GM23338 (cell line): Measurements from ENCODE around the gene TARBP2. TPM values are rescaled to one million over a fixed set of nuclear protein-coding genes. Genes with fewer than 3 reads are reported as not detected.

ENCODE experiments used
- ATAC-seq: fragments of 200-7000 bp; cut with Tn5 transposase; 3 replicates; pipeline ENCODE4 v1.9.1; 2020
- DNase-seq: peaks from one replicate; pipeline ENCODE4 v3.0.0-alpha.2; 2015; ENCODE audit warnings: low spot score
- H2AFZ ChIP-seq: fragments of 200-600 bp; sonication (generic); 2 replicates; pipeline ENCODE4 v1.8.0; 2016; ENCODE audit warnings: antibody characterized with exemption, mild to moderate bottlenecking, moderate library complexity
- H3F3A ChIP-seq: fragments of 200-600 bp; sonication (generic); replicated peaks from 2 replicates; pipeline ENCODE4 v1.8.0; 2017; ENCODE audit warnings: antibody characterized with exemption, mixed run types, low read depth
- H3K27ac ChIP-seq: fragments of 200-600 bp; sonication (generic); 2 replicates; pipeline ENCODE4 v1.6.1; 2016; ENCODE audit warnings: low read depth
- H3K27me3 ChIP-seq: fragments of 200-600 bp; sonication (generic); 2 replicates; pipeline ENCODE4 v1.8.0; 2016; ENCODE audit warnings: mild to moderate bottlenecking, mixed run types, moderate library complexity; ENCODE audit not compliant: insufficient read depth
- H3K36me3 ChIP-seq: fragments of 200-600 bp; sonication (generic); 2 replicates; pipeline ENCODE4 v1.8.0; 2016; ENCODE audit warnings: mild to moderate bottlenecking; ENCODE audit not compliant: insufficient read depth
- H3K4me1 ChIP-seq: fragments of 200-600 bp; sonication (generic); 2 replicates; pipeline ENCODE4 v1.8.0; 2016; ENCODE audit warnings: mild to moderate bottlenecking, moderate library complexity; ENCODE audit not compliant: insufficient read depth
- H3K4me2 ChIP-seq: fragments of 200-600 bp; sonication (generic); 2 replicates; pipeline ENCODE4 v1.7.1; 2017; ENCODE audit warnings: mixed run types
- H3K4me3 ChIP-seq: fragments of 200-600 bp; sonication (generic); 2 replicates; pipeline ENCODE4 v1.6.1; 2016; ENCODE audit warnings: mixed run types
- H3K79me2 ChIP-seq: fragments of 200-600 bp; sonication (generic); replicated peaks from 2 replicates; pipeline ENCODE4 v1.8.0; 2017; ENCODE audit warnings: mild to moderate bottlenecking; ENCODE audit not compliant: insufficient read depth
- H3K9me2 ChIP-seq: fragments of 200-600 bp; sonication (generic); 2 replicates; pipeline ENCODE4 v1.8.0; 2017; ENCODE audit not compliant: insufficient read depth
- H4K20me1 ChIP-seq: fragments of 200-600 bp; sonication (generic); replicated peaks from 2 replicates; pipeline ENCODE4 v1.8.0; 2017; ENCODE audit warnings: mild to moderate bottlenecking; ENCODE audit not compliant: insufficient read depth
- H3K27ac Mint-ChIP-seq: 2 replicates; pipeline ENCODE4 v1.8.0; 2020; ENCODE audit warnings: inconsistent platforms, mild to moderate bottlenecking, moderate library complexity, mixed read lengths
- H3K27me3 Mint-ChIP-seq: 3 replicates; pipeline ENCODE4 v1.8.0; 2022; ENCODE audit warnings: low read depth, mild to moderate bottlenecking, moderate library complexity, mixed read lengths, inconsistent platforms; ENCODE audit not compliant: insufficient read depth, poor library complexity
- H3K36me3 Mint-ChIP-seq: 3 replicates; pipeline ENCODE4 v1.8.0; 2021; ENCODE audit warnings: low read depth, mild to moderate bottlenecking, inconsistent platforms, moderate library complexity, mixed read lengths
- H3K4me1 Mint-ChIP-seq: 3 replicates; pipeline ENCODE4 v1.8.0; 2020; ENCODE audit warnings: mild to moderate bottlenecking, inconsistent platforms, mixed read lengths
- H3K4me3 Mint-ChIP-seq: 3 replicates; pipeline ENCODE4 v1.8.0; 2021; ENCODE audit warnings: moderate library complexity, mild to moderate bottlenecking, inconsistent platforms, mixed read lengths
- H3K9me3 Mint-ChIP-seq: 3 replicates; pipeline ENCODE4 v1.8.0; 2020; ENCODE audit warnings: moderate library complexity, mild to moderate bottlenecking, inconsistent platforms, mixed read lengths
- CREB1 ChIP-seq: fragments of 250-450 bp; sonication (Bioruptor Pico); IDR thresholded peaks from 2 replicates; pipeline ENCODE4 v1.5.0; 2020; ENCODE audit warnings: low read depth, mild to moderate bottlenecking, moderate library complexity
- CTCF ChIP-seq, 2 experiments: fragments of 200-600 bp in 1 of 2; sonication (generic) in 1 of 2; conservative IDR thresholded peaks; 2 replicates each; pipeline versions ENCODE4 v1.5.1 to v1.6.1; 2016 to 2017; ENCODE audit warnings: antibody characterized with exemption in 2 of 2, low read depth in 2 of 2, mild to moderate bottlenecking in 2 of 2, moderate library complexity in 1 of 2
- ETS1 ChIP-seq: IDR thresholded peaks from 2 replicates; pipeline ENCODE4 v1.6.1; 2016; ENCODE audit warnings: antibody characterized with exemption
- EZH2 ChIP-seq: fragments of 200-600 bp; sonication (generic); IDR thresholded peaks from one replicate; pipeline ENCODE4 v1.8.0; 2017; ENCODE audit warnings: antibody characterized with exemption, mild to moderate bottlenecking, low read depth; ENCODE audit not compliant: unreplicated experiment
- EZH2phosphoT487 ChIP-seq: fragments of 200-600 bp; sonication (generic); IDR thresholded peaks from one replicate; pipeline ENCODE4 v1.8.1; 2018; ENCODE audit warnings: antibody characterized with exemption; ENCODE audit not compliant: unreplicated experiment
- JUNB ChIP-seq: IDR thresholded peaks from one replicate; pipeline ENCODE4 v1.6.1; 2016; ENCODE audit warnings: antibody characterized with exemption; ENCODE audit not compliant: unreplicated experiment
- NANOG ChIP-seq: IDR thresholded peaks from 2 replicates; pipeline ENCODE4 v1.6.1; 2016; ENCODE audit warnings: antibody characterized with exemption, borderline replicate concordance
- POLR2AphosphoS5 ChIP-seq: IDR thresholded peaks from 2 replicates; pipeline ENCODE4 v1.6.1; 2016; ENCODE audit warnings: antibody characterized with exemption, low read depth
- REST ChIP-seq: IDR thresholded peaks from one replicate; pipeline ENCODE4 v1.6.1; 2018; ENCODE audit warnings: antibody characterized with exemption; ENCODE audit not compliant: unreplicated experiment
- STAT1 ChIP-seq: IDR thresholded peaks from one replicate; pipeline ENCODE4 v1.6.1; 2016; ENCODE audit warnings: antibody characterized with exemption; ENCODE audit not compliant: unreplicated experiment
- ZNF114 ChIP-seq: fragments of 250-450 bp; sonication (Bioruptor Pico); IDR thresholded peaks from 2 replicates; pipeline ENCODE4 v1.5.0; 2020; ENCODE audit warnings: mild to moderate bottlenecking, moderate library complexity
- ZNF331 ChIP-seq: fragments of 250-450 bp; sonication (Bioruptor Pico); IDR thresholded peaks from 2 replicates; pipeline ENCODE4 v1.5.0; 2020; ENCODE audit warnings: low read depth, mild to moderate bottlenecking, moderate library complexity
- ZNF462 ChIP-seq: fragments of 250-450 bp; sonication (Bioruptor Pico); IDR thresholded peaks from 2 replicates; pipeline ENCODE4 v1.5.0; 2020; ENCODE audit warnings: mild to moderate bottlenecking, moderate library complexity
- polyA plus RNA-seq: library from polyadenylated mRNA; unstranded; fragments of >200 nt; fragmentation: Nextera tagmentation; extraction: Ambion mirVana; gene quantifications from 2 replicates; pipeline ENCODE4 v1.2.1, GENCODE V29; 2016
- total RNA-seq: library from RNA; depleted of rRNA; stranded (reverse); fragments of >200 nt; shearing (Covaris generic); gene quantifications from 2 replicates; pipeline ENCODE4 v1.2.3, GENCODE V29; 2014

TARBP2 gene
- total and polyA plus RNA-seq, 2 experiments from 2014 or later: 57.0 to 83.4 TPM

GRCh38 chr12:53504004-53504920, 3.2 kb downstream of the TARBP2 start:
- no peak for ATAC-seq
- Mint-ChIP-seq H3K9me3 (no peaks in the 10 kb centered on the region; the same call in 2 of the 3 replicates), H3K4me3 (no peak overlapping the region; the same call in 2 of the 3 replicates), H3K4me1 (peaks cover 20% of the 10 kb centered on the region), H3K27ac (0 out of 2 replicates have a peak overlapping the region, but pooled peaks have one; percentile 27), H3K36me3 (peaks cover 35% of the 10 kb centered on the region), H3K27me3 (peaks cover 17% of the 10 kb centered on the region)
- no peak overlapping the region for H2AFZ ChIP-seq
- H3K79me2 ChIP-seq: peaks cover 12% of the 10 kb centered on the region
- H3K9me2 ChIP-seq: no peaks in the 10 kb centered on the region
- H3K27me3 ChIP-seq: no peaks in the 10 kb centered on the region
- peaks cover 14% of the 10 kb centered on the region for H3K4me1 ChIP-seq
- no peak overlapping the region for H3K27ac ChIP-seq
- H3K4me3 ChIP-seq: no peak overlapping the region
- peaks cover 11% of the 10 kb centered on the region for H3F3A ChIP-seq
- no peak overlapping the region for H3K4me2 ChIP-seq
- H4K20me1 ChIP-seq: no peaks in the 10 kb centered on the region
- DNase-seq: no peak
- TF ChIP-seq ZNF114 (CRISPR knock-in tag) (no peak), ZNF331 (CRISPR knock-in tag) (no peak), STAT1 (no peak), CREB1 (CRISPR knock-in tag) (no peak), POLR2AphosphoS5 (no peak), REST (no peak), ETS1 (no peak), ZNF462 (CRISPR knock-in tag) (no peak), JUNB (no peak), EZH2phosphoT487 (no peak), CTCF (conservative IDR thresholded peaks at IDR 0.05; ENCODE audit: low read depth in 2 of 2) (no peak), NANOG (no peak), EZH2 (no peak)
- H3K36me3 ChIP-seq: no peaks in the 10 kb centered on the region; the same call in 1 of the 2 replicates
